HepG2 (cell line): ENCODE data around the gene SFXN5. TPM values are rescaled to one million over a fixed set of nuclear protein-coding genes. Genes with fewer than 3 reads are reported as not detected.

Experiments used
- ATRX ChIP-seq: sonication (generic); formaldehyde crosslinking; IDR thresholded peaks from 2 replicates; pipeline ENCODE4 v1.4.0; 2020; ENCODE audit warnings: missing genetic modification reagents, borderline replicate concordance
- BCL6 ChIP-seq: IDR thresholded peaks from 2 replicates; pipeline ENCODE4 v1.6.1; 2016; ENCODE audit warnings: missing genetic modification reagents, missing compliant biosample characterization
- DNMT1 ChIP-seq: sonication (generic); formaldehyde crosslinking; IDR thresholded peaks from 2 replicates; pipeline ENCODE4 v1.5.1; 2020; ENCODE audit warnings: mild to moderate bottlenecking, missing genetic modification reagents
- ERF ChIP-seq: IDR thresholded peaks from 2 replicates; pipeline ENCODE4 v1.6.1; 2018; ENCODE audit warnings: missing biosample characterization, missing genetic modification reagents
- GTF2F1 ChIP-seq: fragments of 150-350 bp; IDR thresholded peaks from 2 replicates; pipeline ENCODE4 v1.6.1; 2014; ENCODE audit warnings: low read length
- HNF4A ChIP-seq: sonication (generic); formaldehyde crosslinking; IDR thresholded peaks from 2 replicates; pipeline ENCODE4 v1.4.0; 2020; ENCODE audit warnings: missing genetic modification reagents
- MBNL3 ChIP-seq: fragments of 250-450 bp; sonication (Bioruptor Pico); conservative IDR thresholded peaks from 2 replicates; pipeline ENCODE4 v1.8.0; 2022; ENCODE audit warnings: mild to moderate bottlenecking, inconsistent platforms
- XRCC5 ChIP-seq: fragments of 200-400 bp; formaldehyde crosslinking; optimal IDR thresholded peaks from 2 replicates; pipeline ENCODE3; 2017; ENCODE audit warnings: mild to moderate bottlenecking, low read length
- ZBTB40 ChIP-seq, 2 experiments: fragments of 450-650 bp in 1 of 2; sonication (generic) in 1 of 2; formaldehyde crosslinking in 1 of 2; IDR thresholded peaks; 2 replicates each; pipeline versions ENCODE4 v1.6.1 to v1.8.0; 2016 to 2022; ENCODE audit warnings: antibody characterized with exemption in 1 of 2, mild to moderate bottlenecking in 1 of 2, missing genetic modification reagents in 1 of 2
- ZBTB43 ChIP-seq: sonication (generic); formaldehyde crosslinking; conservative IDR thresholded peaks from 2 replicates; pipeline ENCODE4 v1.4.0; 2020; ENCODE audit warnings: missing genetic modification reagents
- ZNF17 ChIP-seq: sonication (generic); formaldehyde crosslinking; IDR thresholded peaks from 2 replicates; pipeline ENCODE4 v1.5.0; 2020; ENCODE audit warnings: mild to moderate bottlenecking, missing genetic modification reagents
- ZNF260 ChIP-seq: sonication (generic); formaldehyde crosslinking; IDR thresholded peaks from 2 replicates; pipeline ENCODE4 v1.4.0; 2020; ENCODE audit warnings: missing genetic modification reagents, low read depth, mild to moderate bottlenecking, borderline replicate concordance
- ZNF343 ChIP-seq: sonication (generic); formaldehyde crosslinking; IDR thresholded peaks from 2 replicates; pipeline ENCODE4 v1.4.0; 2020; ENCODE audit warnings: mild to moderate bottlenecking, missing genetic modification reagents
- ZNF687 ChIP-seq: sonication (generic); formaldehyde crosslinking; IDR thresholded peaks from 2 replicates; pipeline ENCODE4 v1.5.1; 2020; ENCODE audit warnings: mild to moderate bottlenecking, missing genetic modification reagents, moderate library complexity
- polyA plus RNA-seq, 8 experiments: library from polyadenylated mRNA; depleted of rRNA in 3 of 8; stranded (reverse) in 7 of 8; unstranded in 1 of 8; fragments of >200 nt; fragmentation: Illumina TruSeq in 4 of 8; extraction: Trizol in 4 of 8; gene quantifications; 2 replicates each; pipeline versions ENCODE4 v1.2.1 to v1.2.3, GENCODE V29; 2011 to 2016; ENCODE audit warnings: low read depth in 4 of 8, missing spikeins in 1 of 8, mixed read lengths in 1 of 8; ENCODE audit not compliant: insufficient read depth in 1 of 8
- total RNA-seq, 5 experiments: library from RNA; depleted of rRNA; stranded (reverse); fragments of >200 nt; fragmentation: Illumina TruSeq; extraction: Trizol; gene quantifications; 2 replicates each; pipeline ENCODE4 v1.2.3, GENCODE V29; 2016; ENCODE audit warnings: low read depth in 1 of 5
- TF ChIP-seq, protein P1 (sequence below): IDR thresholded peaks from 2 replicates; pipeline ENCODE4 v1.6.1; 2018; ENCODE audit warnings: missing genetic modification reagents, mild to moderate bottlenecking, missing compliant biosample characterization

The SFXN5 gene
- total and polyA plus RNA-seq, 2 of the 13 experiments (the other 11 are each of a cell fraction or from before 2014, with no cell fraction given) = 34.9 to 37.4 TPM

GRCh38 chr2:73091164-73091563, 19.7 kb upstream of the SFXN5 start (continued):
- TF ChIP-seq ZBTB40 (IDR thresholded peaks at IDR 0.05) (no peak), ZBTB40 (CRISPR knock-in tag; IDR thresholded peaks at IDR 0.05) (no peak), XRCC5 (peak; percentile 99), MBNL3 (CRISPR knock-in tag) (no peak), ATRX (no peak), ZNF260 (no peak), DNMT1 (CRISPR knock-in tag) (no peak), ZNF687 (CRISPR knock-in tag) (peak; percentile 30; the same call in 1 of the 2 replicates), HNF4A (CRISPR knock-in tag) (peak; percentile 97), ZBTB43 (CRISPR knock-in tag) (peak; percentile 67), ZNF17 (no peak), BCL6 (CRISPR knock-in tag) (no peak), ERF (CRISPR knock-in tag) (no peak), ZNF343 (CRISPR knock-in tag) (0 out of 2 replicates have a peak, but pooled peaks have one; percentile 18), GTF2F1 (no peak)
- TF ChIP-seq, protein P1, sequence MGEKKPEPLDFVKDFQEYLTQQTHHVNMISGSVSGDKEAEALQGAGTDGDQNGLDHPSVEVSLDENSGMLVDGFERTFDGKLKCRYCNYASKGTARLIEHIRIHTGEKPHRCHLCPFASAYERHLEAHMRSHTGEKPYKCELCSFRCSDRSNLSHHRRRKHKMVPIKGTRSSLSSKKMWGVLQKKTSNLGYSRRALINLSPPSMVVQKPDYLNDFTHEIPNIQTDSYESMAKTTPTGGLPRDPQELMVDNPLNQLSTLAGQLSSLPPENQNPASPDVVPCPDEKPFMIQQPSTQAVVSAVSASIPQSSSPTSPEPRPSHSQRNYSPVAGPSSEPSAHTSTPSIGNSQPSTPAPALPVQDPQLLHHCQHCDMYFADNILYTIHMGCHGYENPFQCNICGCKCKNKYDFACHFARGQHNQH (CRISPR knock-in tag) = no peak
